K562 (cell line): Measurements from ENCODE around the gene KLHL15. TPM values are rescaled to one million over a fixed set of nuclear protein-coding genes. Genes with fewer than 3 reads are reported as not detected.

Source experiments
- FOXK1 ChIP-seq: sonication (generic); formaldehyde crosslinking; IDR thresholded peaks from 2 replicates; pipeline ENCODE4 v1.8.0; 2022; ENCODE audit warnings: missing genetic modification reagents, mild to moderate bottlenecking, borderline replicate concordance
- FOXP1 ChIP-seq: sonication (generic); formaldehyde crosslinking; IDR thresholded peaks from 2 replicates; pipeline ENCODE4 v1.8.0; 2022; ENCODE audit warnings: mild to moderate bottlenecking, missing genetic modification reagents
- HDAC3 ChIP-seq: fragments of 450-650 bp; IDR thresholded peaks from 2 replicates; pipeline ENCODE4 v1.6.1; 2018; ENCODE audit warnings: borderline replicate concordance, mild to moderate bottlenecking, moderate library complexity; ENCODE audit not compliant: partially characterized antibody
- HSF4 ChIP-seq: fragments of 250-450 bp; sonication (Bioruptor Pico); IDR thresholded peaks from 2 replicates; pipeline ENCODE4 v2.1.2; 2022; ENCODE audit warnings: mild to moderate bottlenecking, moderate library complexity, borderline replicate concordance
- MTA3 ChIP-seq: fragments of 450-650 bp; formaldehyde crosslinking; IDR thresholded peaks from 2 replicates; pipeline ENCODE4 v1.6.1; 2017; ENCODE audit warnings: mild to moderate bottlenecking, borderline replicate concordance
- NCOA2 ChIP-seq, 2 experiments: fragments of 450-650 bp; IDR thresholded peaks; 2 replicates each; pipeline ENCODE4 v1.6.1; 2018; ENCODE audit warnings: mild to moderate bottlenecking in 2 of 2, moderate library complexity in 1 of 2; ENCODE audit not compliant: partially characterized antibody in 2 of 2
- PHF20 ChIP-seq: fragments of 450-650 bp; IDR thresholded peaks from 2 replicates; pipeline ENCODE4 v1.6.1; 2018; ENCODE audit not compliant: partially characterized antibody
- SMAD4 ChIP-seq: fragments of 250-450 bp; sonication (Bioruptor Pico); conservative IDR thresholded peaks from 2 replicates; pipeline ENCODE4 v1.8.0; 2021; ENCODE audit warnings: inconsistent platforms, mild to moderate bottlenecking, moderate library complexity
- TRIM24 ChIP-seq, 2 experiments: fragments of 450-650 bp; IDR thresholded peaks; 2 replicates each; pipeline ENCODE4 v1.6.1; 2016
- YY1 ChIP-seq, 3 experiments: IDR thresholded peaks; 2 replicates each; pipeline ENCODE4 v1.6.1; 2011; ENCODE audit warnings: low read length in 2 of 3, mild to moderate bottlenecking in 2 of 3, moderate library complexity in 2 of 3, borderline replicate concordance in 1 of 3, control low read depth in 1 of 3, low read depth in 1 of 3; ENCODE audit not compliant: insufficient read depth in 3 of 3, insufficient replicate concordance in 2 of 3, control insufficient read depth in 1 of 3, insufficient read length in 1 of 3; ENCODE audit errors: extremely low read depth in 1 of 3
- polyA plus RNA-seq, 8 experiments: library from polyadenylated mRNA; depleted of rRNA in 4 of 8; stranded (reverse) in 5 of 8; unstranded in 3 of 8; fragments of >200 nt; fragmentation: Nextera tagmentation in 2 of 8; fragmentation: Illumina TruSeq in 1 of 8; extraction: Ambion mirVana in 2 of 8; extraction: Trizol in 1 of 8; gene quantifications; 2 replicates each; pipeline versions ENCODE4 v1.2.1 to v1.2.3, GENCODE V29; 2011 to 2014; ENCODE audit warnings: inconsistent platforms in 1 of 8, missing spikeins in 1 of 8
- total RNA-seq, 7 experiments: library from RNA; depleted of rRNA in 6 of 7; stranded (reverse); fragments of >200 nt in 6 of 7; fragmentation: Illumina TruSeq in 2 of 7; extraction: Trizol in 2 of 7; gene quantifications; 2 replicates each; pipeline versions ENCODE4 v1.2.1 to v1.2.3, GENCODE V29; 2011 to 2021; ENCODE audit warnings: low replicate concordance in 1 of 7
- TF ChIP-seq, protein P1 (sequence below), 2 experiments: fragments of 450-650 bp; formaldehyde crosslinking in 1 of 2; IDR thresholded peaks; 2 replicates each; pipeline versions ENCODE4 v1.4.0 to v1.6.1; 2014 to 2020; ENCODE audit warnings: mild to moderate bottlenecking in 2 of 2, borderline replicate concordance in 1 of 2, low read depth in 1 of 2
- TF ChIP-seq, protein P2 (sequence below): fragments of 450-650 bp; IDR thresholded peaks from 2 replicates; pipeline ENCODE4 v1.6.1; 2016; ENCODE audit warnings: missing biosample characterization, missing genetic modification characterization

The KLHL15 gene
- total and polyA plus RNA-seq, 9 of the 15 experiments (the other 6 are each of a cell fraction or from before 2014, with no cell fraction given): 3.0 to 12.4 (median 7.6) TPM

DNA sequence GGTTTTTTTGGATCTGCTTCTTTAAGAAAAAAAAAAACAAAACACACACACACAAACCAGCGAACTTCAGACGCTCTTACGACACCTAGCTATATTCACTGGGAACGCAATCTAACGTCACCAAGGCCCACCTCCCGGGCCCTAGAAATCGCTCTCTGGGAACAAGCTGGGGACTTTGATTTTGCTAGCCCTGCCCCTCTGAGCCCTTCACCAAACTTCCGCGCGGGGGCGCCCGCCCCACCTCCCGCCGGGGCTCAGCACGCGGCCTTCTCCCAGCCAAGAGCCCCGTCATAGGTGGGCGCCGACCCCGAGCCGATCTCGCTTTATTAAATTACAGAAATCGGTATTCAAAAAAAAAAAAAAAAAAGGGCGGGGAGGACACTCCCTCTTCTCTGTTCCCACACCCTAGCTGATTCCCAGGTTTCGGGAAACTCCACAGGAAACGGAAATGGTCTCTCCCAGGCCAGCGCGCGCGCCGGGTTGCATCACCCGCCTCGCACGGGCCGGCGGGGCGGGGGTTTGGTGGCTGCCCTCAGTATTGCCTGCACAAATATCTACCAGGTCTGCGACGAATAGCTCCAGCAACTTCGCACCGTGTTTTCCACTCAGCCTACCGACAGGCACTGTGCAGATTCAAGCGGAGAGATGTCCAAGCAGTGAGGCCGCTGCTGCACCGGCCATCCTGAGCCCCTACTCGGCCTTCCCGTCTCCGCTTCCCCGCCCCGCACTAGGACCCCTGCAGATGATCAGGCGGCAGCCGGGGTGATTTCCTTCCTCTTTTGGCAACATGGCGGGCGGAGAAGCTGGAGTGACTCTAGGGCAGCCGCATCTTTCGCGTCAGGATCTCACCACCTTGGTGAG is 27.4 kb upstream of the KLHL15 start, which contains the start of gene EIF2S3 (continued):
- TF ChIP-seq, protein P1, sequence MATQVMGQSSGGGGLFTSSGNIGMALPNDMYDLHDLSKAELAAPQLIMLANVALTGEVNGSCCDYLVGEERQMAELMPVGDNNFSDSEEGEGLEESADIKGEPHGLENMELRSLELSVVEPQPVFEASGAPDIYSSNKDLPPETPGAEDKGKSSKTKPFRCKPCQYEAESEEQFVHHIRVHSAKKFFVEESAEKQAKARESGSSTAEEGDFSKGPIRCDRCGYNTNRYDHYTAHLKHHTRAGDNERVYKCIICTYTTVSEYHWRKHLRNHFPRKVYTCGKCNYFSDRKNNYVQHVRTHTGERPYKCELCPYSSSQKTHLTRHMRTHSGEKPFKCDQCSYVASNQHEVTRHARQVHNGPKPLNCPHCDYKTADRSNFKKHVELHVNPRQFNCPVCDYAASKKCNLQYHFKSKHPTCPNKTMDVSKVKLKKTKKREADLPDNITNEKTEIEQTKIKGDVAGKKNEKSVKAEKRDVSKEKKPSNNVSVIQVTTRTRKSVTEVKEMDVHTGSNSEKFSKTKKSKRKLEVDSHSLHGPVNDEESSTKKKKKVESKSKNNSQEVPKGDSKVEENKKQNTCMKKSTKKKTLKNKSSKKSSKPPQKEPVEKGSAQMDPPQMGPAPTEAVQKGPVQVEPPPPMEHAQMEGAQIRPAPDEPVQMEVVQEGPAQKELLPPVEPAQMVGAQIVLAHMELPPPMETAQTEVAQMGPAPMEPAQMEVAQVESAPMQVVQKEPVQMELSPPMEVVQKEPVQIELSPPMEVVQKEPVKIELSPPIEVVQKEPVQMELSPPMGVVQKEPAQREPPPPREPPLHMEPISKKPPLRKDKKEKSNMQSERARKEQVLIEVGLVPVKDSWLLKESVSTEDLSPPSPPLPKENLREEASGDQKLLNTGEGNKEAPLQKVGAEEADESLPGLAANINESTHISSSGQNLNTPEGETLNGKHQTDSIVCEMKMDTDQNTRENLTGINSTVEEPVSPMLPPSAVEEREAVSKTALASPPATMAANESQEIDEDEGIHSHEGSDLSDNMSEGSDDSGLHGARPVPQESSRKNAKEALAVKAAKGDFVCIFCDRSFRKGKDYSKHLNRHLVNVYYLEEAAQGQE (IDR thresholded peaks at IDR 0.05; ENCODE audit: borderline replicate concordance): peak; percentile 67
- TF ChIP-seq, protein P1 (CRISPR knock-in tag; IDR thresholded peaks at IDR 0.05; ENCODE audit: low read depth): no peak
- TF ChIP-seq, protein P2, sequence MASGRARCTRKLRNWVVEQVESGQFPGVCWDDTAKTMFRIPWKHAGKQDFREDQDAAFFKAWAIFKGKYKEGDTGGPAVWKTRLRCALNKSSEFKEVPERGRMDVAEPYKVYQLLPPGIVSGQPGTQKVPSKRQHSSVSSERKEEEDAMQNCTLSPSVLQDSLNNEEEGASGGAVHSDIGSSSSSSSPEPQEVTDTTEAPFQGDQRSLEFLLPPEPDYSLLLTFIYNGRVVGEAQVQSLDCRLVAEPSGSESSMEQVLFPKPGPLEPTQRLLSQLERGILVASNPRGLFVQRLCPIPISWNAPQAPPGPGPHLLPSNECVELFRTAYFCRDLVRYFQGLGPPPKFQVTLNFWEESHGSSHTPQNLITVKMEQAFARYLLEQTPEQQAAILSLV (tag): peak; percentile 88
- TF ChIP-seq HSF4 (CRISPR knock-in tag) (no peak), FOXP1 (CRISPR knock-in tag) (peak; percentile 72; the same call in 1 of the 2 replicates), NCOA2 (IDR thresholded peaks at IDR 0.05; ENCODE audit: partially characterized antibody in 2 of 2) (peak in 1 of 2 experiments; percentile 97), PHF20 (peak; percentile 59), FOXK1 (CRISPR knock-in tag) (peak; percentile 52; the same call in 1 of the 2 replicates), HDAC3 (peak; percentile 46), TRIM24 (IDR thresholded peaks at IDR 0.05) (peak; percentile 45 to 64; a peak in 3 of 4 replicates), MTA3 (peak; percentile 45; the same call in 1 of the 2 replicates), SMAD4 (peak; percentile 82), YY1 (IDR thresholded peaks at IDR 0.05; ENCODE audit: borderline replicate concordance in 1 of 3, control insufficient read depth in 1 of 3, extremely low read depth in 1 of 3, insufficient read depth in 3 of 3, insufficient read length in 1 of 3, insufficient replicate concordance in 2 of 3, low read depth in 1 of 3, low read length in 2 of 3) (peak; percentile 54 to 93 (median 90))
